Measurements from ENCODE around the gene WWOX.

The WWOX gene

GRCh38 chr16:79062336-79062735 lies 962.9 kb downstream of the WWOX start:
- DNase-seq = no peak

GRCh38 chr16:79062821-79063220 lies 963.4 kb downstream of the WWOX start:
- no peak for DNase-seq

GRCh38 chr16:79064256-79064972 lies 965.0 kb downstream of the WWOX start:
- no peak for DNase-seq

GRCh38 chr16:79066561-79066960 lies 967.1 kb downstream of the WWOX start:
- DNase-seq = no peak

GRCh38 chr16:79067600-79067999 lies 968.1 kb downstream of the WWOX start:
- no peak for DNase-seq

GRCh38 chr16:79069121-79069520 lies 969.7 kb downstream of the WWOX start:
- DNase-seq = no peak

- no peak for DNase-seq
Observed at GRCh38 chr16:79069633-79070032, 970.2 kb downstream of the WWOX start.

GRCh38 chr16:79071424-79071823 lies 972.0 kb downstream of the WWOX start:
- no peak for DNase-seq

GRCh38 chr16:79072517-79072916 lies 973.1 kb downstream of the WWOX start:
- no peak for DNase-seq

- no peak for DNase-seq
Observed at GRCh38 chr16:79073566-79073965, 974.1 kb downstream of the WWOX start.

- no peak for DNase-seq
Observed at GRCh38 chr16:79074541-79074940, 975.1 kb downstream of the WWOX start.

- no peak for DNase-seq
Observed at GRCh38 chr16:79074951-79075350, 975.5 kb downstream of the WWOX start.

GRCh38 chr16:79076047-79076767 lies 976.8 kb downstream of the WWOX start:
- DNase-seq = no peak

- no peak for DNase-seq
Observed at GRCh38 chr16:79077346-79077745, 977.9 kb downstream of the WWOX start.

- no peak for DNase-seq
Observed at GRCh38 chr16:79079656-79080420, 980.4 kb downstream of the WWOX start.

- DNase-seq = no peak
Observed at GRCh38 chr16:79081297-79082066, 982.0 kb downstream of the WWOX start.

GRCh38 chr16:79082970-79083369 lies 983.5 kb downstream of the WWOX start:
- no peak for DNase-seq

- no peak for DNase-seq
Observed at GRCh38 chr16:79083508-79084299, 984.2 kb downstream of the WWOX start.

GRCh38 chr16:79088971-79089370 lies 989.5 kb downstream of the WWOX start:
- no peak for DNase-seq

GRCh38 chr16:79089735-79090284 lies 990.4 kb downstream of the WWOX start:
- peak in 4 of 6 experiments; percentile 17 to 48 (median 36) for DNase-seq

GRCh38 chr16:79090966-79091365 lies 991.5 kb downstream of the WWOX start:
- DNase-seq = no peak

- no peak for DNase-seq
Observed at GRCh38 chr16:79092846-79093245, 993.4 kb downstream of the WWOX start.

Data from stimulated activated naive CD4-positive, alpha-beta T cell (primary cell).